ENCODE results near the gene ZNF488. TPM values are rescaled to one million over a fixed set of nuclear protein-coding genes. Genes with fewer than 3 reads are reported as not detected.

The ZNF488 gene
- total and polyA plus RNA-seq, 10 of the 15 experiments (the other 5 are each of a cell fraction or from before 2014, with no cell fraction given): not detected

DNA sequence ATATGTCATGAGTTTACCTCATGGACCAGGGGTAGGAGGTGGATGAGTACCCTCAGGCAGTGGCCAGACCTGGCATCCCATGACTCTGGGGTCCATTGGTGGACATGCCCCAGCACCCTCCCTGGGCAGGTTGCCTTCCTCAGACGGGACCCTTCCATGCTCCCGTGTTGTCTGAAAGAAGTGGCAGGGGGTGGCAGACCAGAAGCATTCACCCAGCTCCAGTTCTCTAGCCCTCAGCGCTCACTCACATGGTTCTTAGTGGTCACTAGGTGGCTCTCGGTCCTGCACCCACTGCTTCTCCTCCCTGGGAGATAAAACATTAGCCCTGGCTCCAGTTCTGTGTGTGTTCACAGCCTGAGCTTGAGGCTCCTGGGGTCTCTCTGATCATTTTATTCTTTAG lies 29.9 kb downstream of the ZNF488 start:
- no peak overlapping the region for H3K27ac ChIP-seq (ENCODE audit: control insufficient read depth, insufficient read depth)
- no peak overlapping the region for H3K4me2 ChIP-seq (ENCODE audit: control insufficient read depth, insufficient read depth)
- BruUV-seq (replicated peaks): no TSS peak
- no peak for ATAC-seq
- TF ChIP-seq SREBF1 (IDR thresholded peaks at IDR 0.05; ENCODE audit: low read length) (no peak), YY1 (IDR thresholded peaks at IDR 0.05; ENCODE audit: low read depth, low read length) (no peak), JUNB (IDR thresholded peaks at IDR 0.05) (no peak), CHD2 (IDR thresholded peaks at IDR 0.05; ENCODE audit: borderline replicate concordance, low read depth, low read length) (no peak), SMC3 (IDR thresholded peaks at IDR 0.05; ENCODE audit: borderline replicate concordance, low read length) (no peak), LARP7 (IDR thresholded peaks at IDR 0.05) (no peak), RFX5 (IDR thresholded peaks at IDR 0.05; ENCODE audit: low read depth, low read length) (no peak), RAD21 (IDR thresholded peaks at IDR 0.05; ENCODE audit: insufficient read depth, low read depth, low read length) (no peak), RB1 (IDR thresholded peaks at IDR 0.05; ENCODE audit: borderline replicate concordance) (no peak), RUNX3 (IDR thresholded peaks at IDR 0.05; ENCODE audit: low read length) (no peak), ZSCAN29 (IDR thresholded peaks at IDR 0.05) (no peak)
- TF ChIP-seq, protein P1, sequence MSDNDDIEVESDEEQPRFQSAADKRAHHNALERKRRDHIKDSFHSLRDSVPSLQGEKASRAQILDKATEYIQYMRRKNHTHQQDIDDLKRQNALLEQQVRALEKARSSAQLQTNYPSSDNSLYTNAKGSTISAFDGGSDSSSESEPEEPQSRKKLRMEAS (IDR thresholded peaks at IDR 0.05; ENCODE audit: low read depth, low read length): no peak
- TF ChIP-seq, protein P2, sequence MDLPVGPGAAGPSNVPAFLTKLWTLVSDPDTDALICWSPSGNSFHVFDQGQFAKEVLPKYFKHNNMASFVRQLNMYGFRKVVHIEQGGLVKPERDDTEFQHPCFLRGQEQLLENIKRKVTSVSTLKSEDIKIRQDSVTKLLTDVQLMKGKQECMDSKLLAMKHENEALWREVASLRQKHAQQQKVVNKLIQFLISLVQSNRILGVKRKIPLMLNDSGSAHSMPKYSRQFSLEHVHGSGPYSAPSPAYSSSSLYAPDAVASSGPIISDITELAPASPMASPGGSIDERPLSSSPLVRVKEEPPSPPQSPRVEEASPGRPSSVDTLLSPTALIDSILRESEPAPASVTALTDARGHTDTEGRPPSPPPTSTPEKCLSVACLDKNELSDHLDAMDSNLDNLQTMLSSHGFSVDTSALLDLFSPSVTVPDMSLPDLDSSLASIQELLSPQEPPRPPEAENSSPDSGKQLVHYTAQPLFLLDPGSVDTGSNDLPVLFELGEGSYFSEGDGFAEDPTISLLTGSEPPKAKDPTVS (IDR thresholded peaks at IDR 0.05; ENCODE audit: low read depth, low read length): no peak
- TF ChIP-seq, protein P3, sequence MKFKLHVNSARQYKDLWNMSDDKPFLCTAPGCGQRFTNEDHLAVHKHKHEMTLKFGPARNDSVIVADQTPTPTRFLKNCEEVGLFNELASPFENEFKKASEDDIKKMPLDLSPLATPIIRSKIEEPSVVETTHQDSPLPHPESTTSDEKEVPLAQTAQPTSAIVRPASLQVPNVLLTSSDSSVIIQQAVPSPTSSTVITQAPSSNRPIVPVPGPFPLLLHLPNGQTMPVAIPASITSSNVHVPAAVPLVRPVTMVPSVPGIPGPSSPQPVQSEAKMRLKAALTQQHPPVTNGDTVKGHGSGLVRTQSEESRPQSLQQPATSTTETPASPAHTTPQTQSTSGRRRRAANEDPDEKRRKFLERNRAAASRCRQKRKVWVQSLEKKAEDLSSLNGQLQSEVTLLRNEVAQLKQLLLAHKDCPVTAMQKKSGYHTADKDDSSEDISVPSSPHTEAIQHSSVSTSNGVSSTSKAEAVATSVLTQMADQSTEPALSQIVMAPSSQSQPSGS (IDR thresholded peaks at IDR 0.05; ENCODE audit: low read length): no peak
- POLR2A ChIA-PET: no interaction called here
- no peak overlapping the region for H3K9ac ChIP-seq (ENCODE audit: control insufficient read depth, insufficient read depth, low read length)
- H3K4me1 ChIP-seq (ENCODE audit: control insufficient read depth, insufficient read depth, low read length): no peaks in the 10 kb centered on the region
- no peaks in the 10 kb centered on the region for H4K20me1 ChIP-seq (ENCODE audit: control insufficient read depth, insufficient read depth)
- FAIRE-seq: no peak
- H3K9me3 ChIP-seq (replicated peaks; ENCODE audit: control insufficient read depth, insufficient read depth, low read length): no peaks in the 10 kb centered on the region
- H3K27me3 ChIP-seq (replicated peaks in 1 of 2; ENCODE audit: control insufficient read depth in 2 of 2, insufficient read depth in 2 of 2, low read length in 1 of 2): no peaks in the 10 kb centered on the region; a peak in 1 of 4 replicates
- no peak for DNase-seq (ENCODE audit: low read depth, low spot score)
- in situ Hi-C loops (cut with MboI): no loop called here
- RAD21 ChIA-PET (ENCODE audit: unreplicated experiment): no interaction called here
- SMC1A ChIA-PET (ENCODE audit: uncharacterized antibody, unreplicated experiment): no interaction called here
- no peak overlapping the region for H2AFZ ChIP-seq (ENCODE audit: control insufficient read depth, low read depth, low read length)
- H3K79me2 ChIP-seq (ENCODE audit: control insufficient read depth, insufficient read depth, low read length): no peaks in the 10 kb centered on the region
- no peaks in the 10 kb centered on the region for H3K36me3 ChIP-seq (ENCODE audit: control insufficient read depth in 2 of 2, insufficient read depth in 2 of 2, low read length in 1 of 2)
- no peak overlapping the region for H3K4me3 ChIP-seq
- 14% methylated on average over 4 of the region's 4 CpGs for WGBS (ENCODE audit: insufficient coverage, insufficient replicate concordance, low lambda C conversion rate, missing lambda C conversion rate)
- CTCF ChIA-PET: interaction anchor here (2.1 kb wide), 1 partner anchor 14 kb away, joined by 6 read pairs; no protein-coding TSS in a partner anchor
- intact Hi-C loops (cut with micrococcal nuclease; ENCODE audit: unreplicated experiment): no loop called here
